Measurements from ENCODE around the gene HOXD3. TPM values are rescaled to one million over a fixed set of nuclear protein-coding genes. Genes with fewer than 3 reads are reported as not detected.

The HOXD3 gene
- total RNA-seq, 4 donors from 2014 or later: 2.0 to 9.1 (median 8.3) TPM

- DNase-seq: peak in 2 of 3 donors; percentile 72 to 75
- TF ChIP-seq CTCF (IDR thresholded peaks at IDR 0.05): peak in 4 of 6 experiments; percentile 39 to 56 (median 44)
- no peak for TF ChIP-seq POLR2A (IDR thresholded peaks at IDR 0.05)
- no peak overlapping the region for H3K4me3 ChIP-seq
- peaks cover 0 to 28% (median 1%) of the 10 kb centered on the region in 4 donors for H3K4me1 ChIP-seq
- peaks cover 0 to 5% (median 0%) of the 10 kb centered on the region in 4 donors for H3K9me3 ChIP-seq
- no peaks in the 10 kb centered on the region for H3K36me3 ChIP-seq
- peaks cover 0 to 91% of the 10 kb centered on the region in 2 donors for H3K27me3 ChIP-seq
- no peak overlapping the region for H3K27ac ChIP-seq
These were observed 45.8 kb upstream of the HOXD3 start for GRCh38 chr2:176111309-176111663.

- TF ChIP-seq CTCF (IDR thresholded peaks at IDR 0.05) (no peak), POLR2A (IDR thresholded peaks at IDR 0.05) (no peak)
- peak in 1 of 3 donors; percentile 39 for DNase-seq
- H3K27me3 ChIP-seq: peaks cover 0 to 91% of the 10 kb centered on the region in 2 donors
- no peaks in the 10 kb centered on the region for H3K36me3 ChIP-seq
- H3K9me3 ChIP-seq: peaks cover 0 to under 1% (median 0%) of the 10 kb centered on the region in 4 donors
- H3K4me3 ChIP-seq: no peak overlapping the region
- peaks cover 0 to 25% (median 1%) of the 10 kb centered on the region in 4 donors for H3K4me1 ChIP-seq
- H3K27ac ChIP-seq: no peak overlapping the region
These were observed 45.2 kb upstream of the HOXD3 start for GRCh38 chr2:176111846-176112374.

GRCh38 chr2:176112375-176113302 lies 44.5 kb upstream of the HOXD3 start:
- Histone ChIP-seq H3K9me3 (no peaks in the 10 kb centered on the region), H3K27ac (no peak overlapping the region), H3K36me3 (no peaks in the 10 kb centered on the region), H3K27me3 (peaks cover 0 to 95% of the 10 kb centered on the region in 2 donors), H3K4me3 (no peak overlapping the region), H3K4me1 (peaks cover 0 to 20% (median 1%) of the 10 kb centered on the region in 4 donors)
- DNase-seq: peak in 1 of 3 donors; percentile 46
- TF ChIP-seq CTCF (IDR thresholded peaks at IDR 0.05) (no peak), POLR2A (IDR thresholded peaks at IDR 0.05) (no peak)

- Histone ChIP-seq H3K4me1 (peaks cover 0 to 8% (median 0%) of the 10 kb centered on the region in 4 donors), H3K36me3 (no peaks in the 10 kb centered on the region), H3K4me3 (no peak overlapping the region), H3K9me3 (no peaks in the 10 kb centered on the region), H3K27ac (no peak overlapping the region), H3K27me3 (peaks cover 0 to 88% of the 10 kb centered on the region in 2 donors)
- no peak for TF ChIP-seq CTCF (IDR thresholded peaks at IDR 0.05)
- no peak for TF ChIP-seq POLR2A (IDR thresholded peaks at IDR 0.05)
- DNase-seq: no peak
These were observed 42.8 kb upstream of the HOXD3 start for GRCh38 chr2:176114120-176114929.

GRCh38 chr2:176114930-176115625 lies 42.0 kb upstream of the HOXD3 start:
- TF ChIP-seq POLR2A (IDR thresholded peaks at IDR 0.05) (no peak), CTCF (IDR thresholded peaks at IDR 0.05) (no peak)
- H3K4me3 ChIP-seq: no peak overlapping the region
- no peak overlapping the region for H3K27ac ChIP-seq
- peaks cover 0 to 8% (median 0%) of the 10 kb centered on the region in 4 donors for H3K4me1 ChIP-seq
- H3K27me3 ChIP-seq: peaks cover 0 to 88% of the 10 kb centered on the region in 2 donors
- no peaks in the 10 kb centered on the region for H3K36me3 ChIP-seq
- DNase-seq: peak in 1 of 3 donors; percentile 44
- H3K9me3 ChIP-seq: no peaks in the 10 kb centered on the region

Measured in Peyer's patch (tissue), 4 donors.